Lower leg skin (tissue), 3 donors: Measurements from ENCODE around the gene MRM2.

Experiments
- POLR2A ChIP-seq, 2 donors: fragments of 450-650 bp; IDR thresholded peaks; one replicate each; pipeline ENCODE4 v1.6.1; 2016 to 2017; ENCODE audit warnings: antibody characterized with exemption in 2 of 2, mild to moderate bottlenecking in 1 of 2, moderate library complexity in 1 of 2
- TF ChIP-seq, protein P1 (sequence below), 3 donors: fragments of 450-650 bp; IDR thresholded peaks; one replicate each; pipeline ENCODE4 v1.5.1; 2016; ENCODE audit warnings: antibody characterized with exemption in 3 of 3, mild to moderate bottlenecking in 3 of 3, moderate library complexity in 2 of 3

DNA sequence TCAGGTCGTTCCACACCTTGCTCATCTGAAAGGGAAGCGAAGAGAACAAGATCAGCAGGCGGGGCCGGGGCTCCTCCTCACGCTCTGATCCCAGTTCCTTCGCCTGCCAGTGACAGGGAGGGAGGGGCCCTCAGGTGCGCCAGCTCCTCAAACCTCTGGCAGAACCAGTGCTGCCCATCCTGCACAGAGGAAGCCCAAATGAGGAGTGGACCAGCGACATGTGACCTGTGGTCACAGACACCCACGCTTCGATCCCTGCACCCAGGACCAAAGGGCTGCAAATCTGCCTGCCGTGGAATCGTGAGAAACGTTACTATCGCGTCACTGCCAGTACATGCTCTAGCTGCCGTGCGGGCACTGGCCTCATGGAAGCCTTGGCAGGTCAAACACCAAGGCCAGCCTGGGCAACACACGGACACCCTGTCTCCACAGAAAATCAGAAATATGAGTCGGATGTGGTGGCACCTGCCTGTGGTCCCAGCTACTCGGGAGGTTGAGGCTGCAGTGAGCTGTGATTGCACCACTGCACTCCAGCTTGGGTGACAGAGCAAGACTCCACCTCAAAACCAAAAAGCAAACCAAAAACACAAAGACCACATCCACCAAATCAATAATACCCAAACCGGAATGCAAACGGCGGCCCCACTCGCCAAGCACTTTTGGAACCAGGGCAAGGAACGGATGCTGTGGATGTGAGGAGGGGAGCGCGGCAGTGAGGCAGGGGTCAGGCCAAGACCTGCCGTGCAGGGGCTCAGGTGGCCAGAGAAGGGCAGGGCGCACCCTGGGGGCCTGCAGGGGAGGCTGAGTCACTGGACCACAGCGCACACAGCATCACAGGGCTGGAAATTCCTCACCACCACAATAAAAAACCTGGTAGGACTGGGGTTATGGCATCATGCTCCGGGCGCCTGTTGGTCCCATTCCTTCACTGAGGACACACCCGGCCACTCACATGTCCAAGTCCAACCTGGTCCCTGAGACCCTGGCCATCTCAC, 13.4 kb upstream of the MRM2 start:
- no peak for TF ChIP-seq POLR2A (IDR thresholded peaks at IDR 0.05)
- TF ChIP-seq, protein P1, sequence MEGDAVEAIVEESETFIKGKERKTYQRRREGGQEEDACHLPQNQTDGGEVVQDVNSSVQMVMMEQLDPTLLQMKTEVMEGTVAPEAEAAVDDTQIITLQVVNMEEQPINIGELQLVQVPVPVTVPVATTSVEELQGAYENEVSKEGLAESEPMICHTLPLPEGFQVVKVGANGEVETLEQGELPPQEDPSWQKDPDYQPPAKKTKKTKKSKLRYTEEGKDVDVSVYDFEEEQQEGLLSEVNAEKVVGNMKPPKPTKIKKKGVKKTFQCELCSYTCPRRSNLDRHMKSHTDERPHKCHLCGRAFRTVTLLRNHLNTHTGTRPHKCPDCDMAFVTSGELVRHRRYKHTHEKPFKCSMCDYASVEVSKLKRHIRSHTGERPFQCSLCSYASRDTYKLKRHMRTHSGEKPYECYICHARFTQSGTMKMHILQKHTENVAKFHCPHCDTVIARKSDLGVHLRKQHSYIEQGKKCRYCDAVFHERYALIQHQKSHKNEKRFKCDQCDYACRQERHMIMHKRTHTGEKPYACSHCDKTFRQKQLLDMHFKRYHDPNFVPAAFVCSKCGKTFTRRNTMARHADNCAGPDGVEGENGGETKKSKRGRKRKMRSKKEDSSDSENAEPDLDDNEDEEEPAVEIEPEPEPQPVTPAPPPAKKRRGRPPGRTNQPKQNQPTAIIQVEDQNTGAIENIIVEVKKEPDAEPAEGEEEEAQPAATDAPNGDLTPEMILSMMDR (IDR thresholded peaks at IDR 0.05) = no peak
